HTERT RPE-1 (cell line): Measurements from ENCODE around the gene NUDT7.

ENCODE experiments used
- in situ Hi-C: fragments of 300-500 bp; cut with MboI; formaldehyde crosslinking; loops from 4 replicates; pipeline ENCODE4 v1.14.3; 2020; ENCODE audit warnings: low sequenced_read_pairs

The NUDT7 gene

DNA sequence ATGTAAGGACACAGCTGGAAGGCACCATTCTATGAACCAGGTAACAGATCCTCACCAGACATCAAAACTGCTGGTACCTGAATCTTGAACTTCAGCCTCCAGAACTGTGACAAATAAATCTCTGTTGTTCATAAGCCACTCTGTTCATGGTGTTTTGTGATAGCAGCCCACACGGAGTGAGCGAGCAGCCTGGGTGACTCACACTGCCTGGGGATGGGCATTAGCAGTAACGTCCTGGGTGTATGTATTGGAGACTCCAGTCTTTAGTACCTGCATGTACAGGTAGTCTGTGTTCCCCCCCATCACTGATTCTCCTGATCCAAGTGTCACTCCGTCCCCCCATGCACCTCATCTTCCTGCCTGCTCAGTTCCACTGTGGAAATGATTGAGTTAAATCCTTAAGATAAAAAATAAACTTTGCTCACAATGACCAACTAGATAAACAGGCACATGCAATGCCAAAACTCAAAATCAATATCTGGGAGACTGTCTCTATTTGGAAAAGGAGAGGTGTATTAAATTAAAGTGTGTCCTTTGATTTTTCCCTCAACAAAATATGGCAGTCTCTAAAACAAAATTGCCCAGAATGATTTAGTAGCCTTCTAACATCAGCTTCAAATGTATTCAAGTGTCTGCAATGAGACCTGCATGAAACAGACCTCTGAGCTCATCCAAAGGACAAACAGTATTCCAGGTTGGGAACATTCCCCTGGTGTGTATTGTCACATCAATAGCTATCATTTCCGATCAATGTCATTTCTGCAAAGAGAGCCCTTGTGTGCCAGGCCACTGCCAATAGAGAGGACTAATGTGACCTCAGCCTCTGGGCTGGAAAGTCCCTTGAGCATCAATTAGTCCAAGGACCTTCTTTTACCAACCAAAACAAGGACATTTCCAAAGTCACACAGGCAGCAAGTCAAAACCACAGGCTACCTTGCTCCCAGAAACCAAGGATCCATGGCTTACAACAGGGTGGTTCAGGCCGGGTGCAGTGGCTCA lies 53.9 kb downstream of the NUDT7 start:
- in situ Hi-C loops: no loop called here

DNA sequence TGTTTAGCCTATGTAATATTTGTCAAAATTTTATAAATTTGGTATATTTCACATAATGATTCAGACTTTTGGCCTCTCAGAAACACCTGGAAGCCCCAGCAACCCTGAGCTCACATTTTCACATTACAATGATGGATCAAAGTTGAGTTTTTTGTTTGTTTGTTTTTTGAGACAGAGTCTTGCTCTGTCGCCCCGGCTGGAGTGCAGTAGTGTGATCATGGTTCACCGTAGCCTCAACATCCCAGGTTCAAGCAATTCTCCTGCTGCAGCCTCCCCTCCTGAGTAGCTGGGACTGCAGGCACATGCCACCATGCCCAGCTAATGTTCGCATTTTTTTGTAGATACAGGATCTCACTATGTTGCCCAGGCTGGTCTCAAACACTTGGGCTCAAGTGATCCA lies 55.4 kb downstream of the NUDT7 start:
- in situ Hi-C loops: no loop called here

GRCh38 chr16:77780378-77780837 lies 58.1 kb downstream of the NUDT7 start:
- in situ Hi-C loops: no loop called here

- in situ Hi-C loops: no loop called here
Observed at GRCh38 chr16:77781091-77781490, 58.8 kb downstream of the NUDT7 start.

DNA sequence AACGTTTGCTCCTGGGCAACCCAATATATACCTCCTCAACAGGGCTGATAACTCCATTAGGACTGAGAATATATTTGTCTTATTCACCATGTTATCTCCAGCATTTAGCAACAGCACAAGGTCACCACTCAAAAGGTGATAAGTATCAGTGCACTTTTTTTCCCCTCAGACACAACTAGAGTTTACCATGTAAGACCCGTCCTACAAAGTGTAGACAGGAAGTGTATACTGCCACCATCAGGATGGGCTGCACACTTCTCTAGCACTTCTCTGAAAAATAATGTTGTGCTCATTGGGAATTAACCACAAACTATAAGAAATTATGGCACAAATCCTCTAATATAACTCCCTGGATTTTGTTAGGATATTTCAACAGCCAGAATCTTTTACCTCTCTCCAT lies 60.4 kb downstream of the NUDT7 start:
- in situ Hi-C loops: no loop called here

DNA sequence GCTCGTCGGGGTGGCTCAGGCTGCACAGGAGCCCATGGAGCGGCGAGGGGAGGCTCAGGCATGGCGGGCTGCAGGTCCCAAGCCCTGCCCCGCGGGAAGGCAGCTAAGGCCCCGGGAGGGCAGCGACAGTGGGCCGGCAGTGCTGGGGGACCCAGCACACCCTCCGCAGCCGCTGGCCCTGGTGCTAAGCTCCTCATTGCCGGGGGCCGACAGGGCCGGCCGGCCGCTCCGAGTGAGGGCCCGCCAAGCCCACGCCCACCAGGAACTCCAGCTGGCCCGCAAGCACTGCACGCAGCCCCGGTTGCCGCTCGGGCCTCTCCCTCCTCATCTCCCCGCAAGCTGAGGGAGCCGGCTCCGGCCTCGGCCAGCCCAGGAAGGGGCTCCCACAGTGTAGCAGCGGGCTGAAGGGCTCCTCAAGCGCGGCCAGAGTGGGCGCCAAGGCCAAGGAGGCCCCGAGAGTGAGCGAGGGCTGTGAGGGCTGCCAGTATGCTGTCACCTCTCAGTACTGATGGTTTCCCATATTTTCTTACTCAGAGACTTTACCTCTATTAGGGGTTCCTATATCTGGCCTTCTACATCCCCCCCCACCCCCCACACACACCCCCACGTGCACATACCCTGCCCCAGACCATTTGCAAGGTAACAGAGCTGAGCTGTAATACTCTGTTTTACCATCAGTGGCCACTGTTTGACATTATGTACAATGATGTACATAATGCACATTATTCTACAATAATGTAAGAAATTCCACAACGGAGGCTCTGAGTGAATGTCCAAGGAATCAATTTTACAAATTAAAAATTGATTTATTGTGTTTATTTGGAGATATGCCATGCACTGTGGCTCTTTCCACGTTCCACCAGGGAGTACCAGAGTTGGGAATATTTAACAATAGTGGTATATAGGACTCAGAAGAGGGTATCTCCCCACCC lies 62.4 kb downstream of the NUDT7 start:
- in situ Hi-C loops: no loop called here

- in situ Hi-C loops: no loop called here
Observed at GRCh38 chr16:77785373-77785764, 63.1 kb downstream of the NUDT7 start.

DNA sequence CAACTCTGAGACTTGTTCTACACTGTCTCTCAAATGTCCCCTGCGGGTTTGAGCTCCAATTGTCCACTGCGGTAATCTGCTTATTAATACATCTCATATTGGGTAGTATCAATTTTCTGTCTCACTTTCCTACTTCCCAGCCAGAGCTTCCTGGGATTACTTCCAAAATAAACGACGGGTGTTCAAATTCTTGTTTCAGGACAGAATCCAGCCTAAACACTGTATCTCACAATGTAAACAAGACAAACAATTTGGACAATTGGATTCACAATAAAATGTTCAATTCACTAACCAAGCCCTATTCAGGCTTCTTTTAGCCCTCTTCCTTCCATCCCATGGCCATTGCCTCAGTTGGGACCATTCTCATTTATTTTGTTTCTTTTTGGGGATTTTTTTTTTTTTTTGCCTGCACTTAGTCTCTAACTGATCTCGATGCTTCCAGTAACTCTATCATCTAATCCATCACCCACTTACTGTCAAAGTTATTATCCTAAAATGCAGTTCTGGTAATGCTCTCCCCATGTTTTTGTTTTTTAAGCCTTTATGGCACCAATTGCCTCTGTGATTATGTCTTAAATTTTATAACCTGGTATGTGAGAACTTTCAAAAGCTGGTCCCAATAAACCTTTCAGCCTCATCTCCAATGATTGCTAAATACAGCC lies 64.0 kb downstream of the NUDT7 start:
- in situ Hi-C loops: no loop called here

GRCh38 chr16:77787452-77787851 lies 65.1 kb downstream of the NUDT7 start:
- in situ Hi-C loops: no loop called here

DNA sequence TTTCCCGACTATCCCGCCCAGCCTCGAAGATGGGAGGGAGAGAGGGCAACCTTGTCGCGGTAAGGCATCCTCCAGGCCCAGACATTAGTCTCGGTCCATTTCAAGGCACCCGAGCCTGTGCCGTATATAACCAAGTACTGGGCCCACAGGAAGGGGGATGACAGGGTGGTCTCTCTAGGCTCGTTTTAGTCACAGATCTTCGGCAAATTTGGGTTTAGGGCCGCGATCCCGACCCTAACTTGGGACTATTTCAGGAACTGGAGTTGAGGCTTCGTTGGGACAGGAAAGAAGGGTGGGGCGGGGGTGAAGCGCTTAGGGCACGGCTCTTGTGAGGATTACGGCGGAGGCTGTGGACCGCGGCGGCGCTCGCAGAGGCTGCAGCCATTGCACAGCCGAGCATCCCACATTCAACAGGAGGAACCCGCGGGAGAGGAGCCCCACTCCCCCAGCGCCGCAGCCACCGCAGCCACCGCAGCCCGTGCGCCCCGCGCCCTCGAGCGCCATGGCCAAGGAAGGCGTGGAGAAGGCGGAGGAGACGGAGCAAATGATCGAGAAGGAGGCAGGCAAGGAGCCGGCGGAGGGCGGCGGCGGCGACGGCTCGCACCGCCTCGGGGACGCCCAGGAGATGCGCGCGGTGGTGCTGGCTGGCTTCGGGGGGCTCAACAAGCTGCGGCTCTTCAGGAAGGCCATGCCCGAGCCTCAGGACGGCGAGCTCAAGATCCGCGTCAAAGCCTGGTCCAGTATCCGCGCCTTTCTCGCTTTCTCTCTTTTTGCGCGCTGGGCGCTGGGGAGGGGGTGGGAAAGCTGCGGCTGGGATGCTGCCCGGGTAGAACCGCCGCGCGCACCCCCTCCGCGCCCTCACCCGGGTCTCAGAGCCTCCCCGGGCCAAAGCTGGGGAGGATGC lies 66.1 kb downstream of the NUDT7 start, which contains the start of gene VAT1L:
Gene VAT1L, plus strand, starts transcription at position 384 of the 904 bp plus-strand sequence. Its CDS starts 119 bp downstream, at position 503.
- in situ Hi-C loops: no loop called here

- in situ Hi-C loops: no loop called here
Observed at GRCh38 chr16:77789085-77790008, 67.0 kb downstream of the NUDT7 start.

GRCh38 chr16:77790009-77790372 lies 67.7 kb downstream of the NUDT7 start:
- in situ Hi-C loops: no loop called here

- in situ Hi-C loops: no loop called here
Observed at GRCh38 chr16:77790912-77791311, 68.6 kb downstream of the NUDT7 start.
